Measurements from ENCODE around the gene OSBPL6. TPM values are rescaled to one million over a fixed set of nuclear protein-coding genes. Genes with fewer than 3 reads are reported as not detected.

The OSBPL6 gene
- total and polyA plus RNA-seq, 3 experiments from 2014 or later = 0.33 to 1.6 (median 1.2) TPM

- no peak for DNase-seq
- H3K36me3 Mint-ChIP-seq = peaks cover 0 to 2% (median 0%) of the 10 kb centered on the region in 3 donors
- Histone ChIP-seq H3K36me3 (ENCODE audit: insufficient read depth, low read length) (no peaks in the 10 kb centered on the region), H3K4me1 (ENCODE audit: insufficient read depth, low read length) (peaks cover 3% of the 10 kb centered on the region), H3K9me3 (ENCODE audit: low read length) (no peaks in the 10 kb centered on the region), H3K27ac (ENCODE audit: low read depth, low read length) (no peak overlapping the region), H3K27me3 (ENCODE audit: insufficient read depth, low read length, poor library complexity, severe bottlenecking) (no peaks in the 10 kb centered on the region), H3K4me3 (ENCODE audit: low read length) (no peak overlapping the region)
- H3K9me3 Mint-ChIP-seq = peaks cover 0 to 5% (median 0%) of the 10 kb centered on the region in 5 donors
- H3K4me3 Mint-ChIP-seq = no peak overlapping the region
- POLR2A ChIA-PET = interaction anchor here (0.7 kb wide), 1 partner anchor 84 kb away, joined by 5 read pairs; no protein-coding TSS in a partner anchor
- no peak overlapping the region for H3K27ac Mint-ChIP-seq
- peaks cover 30 to 77% of the 10 kb centered on the region in 2 donors for H3K27me3 Mint-ChIP-seq
- peaks cover 1 to 6% (median 6%) of the 10 kb centered on the region in 3 donors for H3K4me1 Mint-ChIP-seq
- CTCF ChIA-PET = no interaction called here
Observed at GRCh38 chr2:178200331-178200730, 6.0 kb downstream of the OSBPL6 start.

DNA sequence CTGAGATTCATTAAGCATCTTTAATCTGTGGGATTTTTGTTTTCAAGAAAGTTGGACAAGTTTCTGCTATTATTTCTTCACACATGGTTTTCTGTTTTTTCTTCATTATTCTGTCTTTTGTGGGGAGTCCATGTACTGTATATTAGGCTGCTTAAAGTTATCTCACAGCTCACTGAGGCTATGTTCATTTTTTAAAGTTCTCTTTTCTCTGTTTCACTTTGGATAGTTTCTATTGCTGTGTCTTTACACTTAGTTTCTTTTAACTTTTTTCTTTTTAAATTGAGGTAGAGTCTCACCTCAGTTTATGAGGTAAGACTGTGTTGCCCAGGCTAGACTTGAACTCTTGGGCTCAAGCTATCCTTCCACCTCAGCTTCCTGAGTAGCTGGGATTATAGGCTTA lies 8.6 kb downstream of the OSBPL6 start:
- Histone ChIP-seq H3K36me3 (ENCODE audit: insufficient read depth, low read length) (no peaks in the 10 kb centered on the region), H3K9me3 (ENCODE audit: low read length) (no peaks in the 10 kb centered on the region), H3K27me3 (ENCODE audit: insufficient read depth, low read length, poor library complexity, severe bottlenecking) (no peaks in the 10 kb centered on the region), H3K4me3 (ENCODE audit: low read length) (no peak overlapping the region), H3K27ac (ENCODE audit: low read depth, low read length) (no peak overlapping the region), H3K4me1 (ENCODE audit: insufficient read depth, low read length) (no peaks in the 10 kb centered on the region)
- ChIA-PET POLR2A (no interaction called here), CTCF (no interaction called here)
- Mint-ChIP-seq H3K4me3 (no peak overlapping the region), H3K27ac (no peak overlapping the region), H3K36me3 (peaks cover 0 to 2% (median 0%) of the 10 kb centered on the region in 3 donors), H3K4me1 (no peaks in the 10 kb centered on the region), H3K9me3 (peaks cover 0 to 1% (median 0%) of the 10 kb centered on the region in 5 donors), H3K27me3 (peaks cover 16 to 67% of the 10 kb centered on the region in 2 donors)
- no peak for DNase-seq

DNA sequence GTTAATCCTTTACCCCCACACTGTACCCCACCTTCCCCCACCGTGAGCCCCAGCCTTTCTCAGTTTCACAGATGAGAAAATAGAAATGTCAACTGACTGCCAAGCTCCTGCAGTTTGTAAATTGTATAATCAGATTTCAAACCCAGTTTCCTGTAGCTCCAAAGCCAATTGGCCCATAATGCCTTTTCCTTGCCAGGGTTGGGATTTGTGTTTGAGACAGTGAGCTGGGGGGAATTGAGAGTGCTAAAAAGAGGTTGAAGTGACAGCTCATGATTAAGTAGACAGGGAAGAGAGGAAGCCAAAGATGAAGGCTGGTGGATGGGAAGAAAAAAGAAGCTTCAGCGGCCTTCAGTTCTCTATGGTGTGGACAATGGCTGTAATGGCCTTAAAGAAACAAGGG lies 10.7 kb downstream of the OSBPL6 start:
- Histone ChIP-seq H3K4me1 (ENCODE audit: insufficient read depth, low read length) (no peaks in the 10 kb centered on the region), H3K27ac (ENCODE audit: low read depth, low read length) (no peak overlapping the region), H3K36me3 (ENCODE audit: insufficient read depth, low read length) (no peaks in the 10 kb centered on the region), H3K4me3 (ENCODE audit: low read length) (no peak overlapping the region), H3K9me3 (ENCODE audit: low read length) (no peaks in the 10 kb centered on the region), H3K27me3 (ENCODE audit: insufficient read depth, low read length, poor library complexity, severe bottlenecking) (no peaks in the 10 kb centered on the region)
- no peak overlapping the region for H3K27ac Mint-ChIP-seq
- peaks cover 16 to 64% of the 10 kb centered on the region in 2 donors for H3K27me3 Mint-ChIP-seq
- ChIA-PET POLR2A (no interaction called here), CTCF (no interaction called here)
- DNase-seq = no peak
- H3K4me3 Mint-ChIP-seq = no peak overlapping the region
- H3K4me1 Mint-ChIP-seq = no peaks in the 10 kb centered on the region
- peaks cover 0 to 1% (median 0%) of the 10 kb centered on the region in 5 donors for H3K9me3 Mint-ChIP-seq
- no peaks in the 10 kb centered on the region for H3K36me3 Mint-ChIP-seq

DNA sequence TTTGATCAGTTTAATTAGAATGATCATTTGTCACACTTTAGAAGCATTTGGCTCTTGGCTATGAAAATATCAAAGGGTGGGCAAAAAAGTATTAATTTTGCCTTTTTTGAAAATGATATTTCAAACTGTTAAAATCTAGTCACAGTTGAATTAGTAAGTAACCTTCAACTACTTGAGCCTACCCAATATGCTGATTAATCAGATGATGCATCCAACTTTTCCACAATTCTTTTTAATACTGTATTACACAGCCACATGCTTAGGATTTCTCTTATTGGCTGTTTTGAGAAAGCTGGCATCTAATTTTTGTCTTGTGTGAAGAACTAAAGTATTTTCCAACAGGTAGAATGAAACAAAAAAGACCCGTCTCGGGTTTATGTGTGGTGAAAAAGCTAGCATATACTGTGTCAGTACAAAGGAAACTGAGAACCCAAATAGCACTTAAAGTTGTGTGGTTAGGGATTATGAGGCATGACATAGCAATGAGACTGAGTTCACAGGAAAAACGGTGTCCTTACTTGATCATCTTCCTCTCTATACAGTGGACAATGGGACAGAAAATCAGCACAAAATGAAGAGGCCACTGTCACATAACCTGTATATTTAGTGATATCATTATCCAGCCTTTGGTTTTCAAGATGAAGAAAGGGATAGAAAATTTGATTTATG lies 11.7 kb downstream of the OSBPL6 start:
- Mint-ChIP-seq H3K9me3 (peaks cover 0 to 1% (median 0%) of the 10 kb centered on the region in 5 donors), H3K27ac (no peak overlapping the region), H3K36me3 (no peaks in the 10 kb centered on the region), H3K4me1 (no peaks in the 10 kb centered on the region), H3K4me3 (no peak overlapping the region), H3K27me3 (peaks cover 13 to 63% of the 10 kb centered on the region in 2 donors)
- Histone ChIP-seq H3K27me3 (ENCODE audit: insufficient read depth, low read length, poor library complexity, severe bottlenecking) (no peaks in the 10 kb centered on the region), H3K9me3 (ENCODE audit: low read length) (no peaks in the 10 kb centered on the region), H3K27ac (ENCODE audit: low read depth, low read length) (no peak overlapping the region), H3K4me1 (ENCODE audit: insufficient read depth, low read length) (no peaks in the 10 kb centered on the region), H3K36me3 (ENCODE audit: insufficient read depth, low read length) (no peaks in the 10 kb centered on the region), H3K4me3 (ENCODE audit: low read length) (no peak overlapping the region)
- ChIA-PET POLR2A (no interaction called here), CTCF (no interaction called here)
- DNase-seq = no peak

DNA sequence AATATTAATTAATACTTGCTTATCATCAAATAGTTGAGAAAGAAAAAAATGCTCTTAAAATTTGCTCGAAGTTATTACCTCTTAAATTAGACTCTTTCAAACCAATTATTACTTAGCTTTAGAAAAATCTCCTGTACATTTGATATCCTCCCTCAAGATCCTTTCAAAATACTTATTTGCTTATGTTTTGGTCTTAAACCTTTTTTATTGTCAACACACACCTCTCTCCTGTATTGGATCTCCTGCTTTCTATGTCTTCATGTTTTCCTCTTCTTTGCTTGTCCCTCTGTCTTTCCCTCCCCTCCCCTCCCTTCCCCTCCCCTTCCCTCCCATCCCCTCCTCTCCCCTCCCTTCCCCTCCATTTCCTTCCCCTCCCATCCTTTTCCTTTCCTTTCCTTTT lies 14.0 kb downstream of the OSBPL6 start:
- Histone ChIP-seq H3K4me3 (ENCODE audit: low read length) (no peak overlapping the region), H3K4me1 (ENCODE audit: insufficient read depth, low read length) (no peaks in the 10 kb centered on the region), H3K36me3 (ENCODE audit: insufficient read depth, low read length) (no peaks in the 10 kb centered on the region), H3K9me3 (ENCODE audit: low read length) (no peaks in the 10 kb centered on the region), H3K27me3 (ENCODE audit: insufficient read depth, low read length, poor library complexity, severe bottlenecking) (no peaks in the 10 kb centered on the region), H3K27ac (ENCODE audit: low read depth, low read length) (no peak overlapping the region)
- H3K4me1 Mint-ChIP-seq = no peaks in the 10 kb centered on the region
- no peak overlapping the region for H3K4me3 Mint-ChIP-seq
- H3K36me3 Mint-ChIP-seq = no peaks in the 10 kb centered on the region
- CTCF ChIA-PET = no interaction called here
- H3K27me3 Mint-ChIP-seq = peaks cover 19 to 62% of the 10 kb centered on the region in 2 donors
- DNase-seq = no peak
- H3K27ac Mint-ChIP-seq = no peak overlapping the region
- POLR2A ChIA-PET = no interaction called here
- peaks cover 0 to 2% (median 0%) of the 10 kb centered on the region in 5 donors for H3K9me3 Mint-ChIP-seq

DNA sequence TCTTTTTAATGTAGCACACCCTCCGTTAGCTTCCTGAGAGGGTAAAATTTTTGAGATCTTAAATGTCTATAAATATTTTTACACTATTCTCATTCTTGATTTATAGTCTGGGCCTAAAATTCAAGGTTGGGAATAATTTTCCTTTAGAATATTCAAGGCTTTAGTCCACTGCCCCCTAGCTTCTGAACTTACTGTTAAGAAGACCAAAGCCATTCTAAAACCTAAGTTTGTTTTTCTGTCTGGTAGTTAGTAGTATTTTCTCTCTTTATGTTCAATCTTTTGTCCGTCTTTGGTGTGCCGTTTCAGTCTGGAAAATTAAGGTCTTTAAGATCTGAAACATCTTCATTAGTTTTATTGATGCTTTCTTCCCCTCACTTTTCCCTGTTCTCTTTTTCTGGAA lies 14.5 kb downstream of the OSBPL6 start:
- no peaks in the 10 kb centered on the region for H3K36me3 Mint-ChIP-seq
- H3K27me3 ChIP-seq (ENCODE audit: insufficient read depth, low read length, poor library complexity, severe bottlenecking) = no peaks in the 10 kb centered on the region
- H3K4me1 ChIP-seq (ENCODE audit: insufficient read depth, low read length) = no peaks in the 10 kb centered on the region
- peaks cover 0 to 2% (median 0%) of the 10 kb centered on the region in 5 donors for H3K9me3 Mint-ChIP-seq
- no peak for DNase-seq
- no peaks in the 10 kb centered on the region for H3K4me1 Mint-ChIP-seq
- ChIA-PET POLR2A (no interaction called here), CTCF (no interaction called here)
- peaks cover 20 to 63% of the 10 kb centered on the region in 2 donors for H3K27me3 Mint-ChIP-seq
- H3K4me3 Mint-ChIP-seq = no peak overlapping the region
- H3K27ac Mint-ChIP-seq = no peak overlapping the region
- H3K9me3 ChIP-seq (ENCODE audit: low read length) = no peaks in the 10 kb centered on the region
- H3K27ac ChIP-seq (ENCODE audit: low read depth, low read length) = no peak overlapping the region
- no peaks in the 10 kb centered on the region for H3K36me3 ChIP-seq (ENCODE audit: insufficient read depth, low read length)
- H3K4me3 ChIP-seq (ENCODE audit: low read length) = no peak overlapping the region

DNA sequence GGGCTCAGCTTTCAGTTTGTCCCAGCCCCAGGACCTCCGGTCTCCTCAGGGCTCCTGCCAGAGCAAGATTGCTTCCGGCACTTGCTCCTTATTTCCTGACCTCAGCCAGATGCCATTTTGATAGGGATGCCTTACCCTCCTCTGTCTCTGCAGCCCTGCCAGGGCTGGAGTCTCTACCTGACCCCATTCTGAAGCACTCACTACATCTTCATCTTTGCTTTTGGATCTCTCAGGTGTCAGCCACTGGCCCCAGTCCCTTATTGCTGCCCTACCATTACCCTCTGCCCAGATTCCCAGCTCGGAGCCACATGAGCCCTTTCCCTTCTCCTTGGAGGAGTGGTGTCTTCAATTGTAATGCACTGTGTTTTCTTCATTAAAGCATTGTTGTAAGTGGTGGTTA lies 17.1 kb downstream of the OSBPL6 start:
- Mint-ChIP-seq H3K4me1 (no peaks in the 10 kb centered on the region), H3K36me3 (no peaks in the 10 kb centered on the region), H3K4me3 (no peak overlapping the region), H3K9me3 (peaks cover 0 to 3% (median 0%) of the 10 kb centered on the region in 5 donors), H3K27me3 (peaks cover 14 to 54% of the 10 kb centered on the region in 2 donors), H3K27ac (no peak overlapping the region)
- CTCF ChIA-PET = no interaction called here
- Histone ChIP-seq H3K9me3 (ENCODE audit: low read length) (no peaks in the 10 kb centered on the region), H3K4me3 (ENCODE audit: low read length) (no peak overlapping the region), H3K36me3 (ENCODE audit: insufficient read depth, low read length) (no peaks in the 10 kb centered on the region), H3K4me1 (ENCODE audit: insufficient read depth, low read length) (no peaks in the 10 kb centered on the region), H3K27me3 (ENCODE audit: insufficient read depth, low read length, poor library complexity, severe bottlenecking) (no peaks in the 10 kb centered on the region), H3K27ac (ENCODE audit: low read depth, low read length) (no peak overlapping the region)
- POLR2A ChIA-PET = no interaction called here
- DNase-seq = no peak

GRCh38 chr2:178211943-178212342 lies 17.6 kb downstream of the OSBPL6 start:
- no peak overlapping the region for H3K27ac ChIP-seq (ENCODE audit: low read depth, low read length)
- ChIA-PET CTCF (no interaction called here), POLR2A (no interaction called here)
- H3K36me3 ChIP-seq (ENCODE audit: insufficient read depth, low read length) = no peaks in the 10 kb centered on the region
- no peak for DNase-seq
- no peak overlapping the region for H3K4me3 ChIP-seq (ENCODE audit: low read length)
- Mint-ChIP-seq H3K4me1 (no peaks in the 10 kb centered on the region), H3K27ac (no peak overlapping the region), H3K4me3 (no peak overlapping the region), H3K9me3 (peaks cover 0 to 3% (median 0%) of the 10 kb centered on the region in 5 donors), H3K27me3 (peaks cover 14 to 58% of the 10 kb centered on the region in 2 donors), H3K36me3 (no peaks in the 10 kb centered on the region)
- no peaks in the 10 kb centered on the region for H3K27me3 ChIP-seq (ENCODE audit: insufficient read depth, low read length, poor library complexity, severe bottlenecking)
- no peaks in the 10 kb centered on the region for H3K4me1 ChIP-seq (ENCODE audit: insufficient read depth, low read length)
- no peaks in the 10 kb centered on the region for H3K9me3 ChIP-seq (ENCODE audit: low read length)
